SK-N-SH (cell line): ENCODE measurements around the gene FATE1. TPM values are rescaled to one million over a fixed set of nuclear protein-coding genes. Genes with fewer than 3 reads are reported as not detected.

ENCODE experiments used
- CTCF ChIA-PET: fragments of 300-600, 350-600 bp; formaldehyde crosslinking; extraction: SDS; loops from one replicate; lab custom pipeline; 2021; lab: Yijun Ruan, JAX
- POLR2A ChIA-PET: fragments of 350-600 bp; sonication (Branson Sonifier 250); formaldehyde crosslinking; extraction: SDS; loops from one replicate; lab custom pipeline; 2020; ENCODE audit warnings: antibody characterized with exemption, inconsistent platforms; lab: Yijun Ruan, JAX
- DNase-seq: peaks from one replicate; pipeline ENCODE4 v3.0.0; 2012
- H2AFZ ChIP-seq: fragments of 200-600 bp; sonication (generic); 2 replicates; pipeline ENCODE4 v1.8.1; 2016; ENCODE audit warnings: antibody characterized with exemption, mild to moderate bottlenecking, low read depth
- H3F3A ChIP-seq: fragments of 200-600 bp; sonication (generic); replicated peaks from 2 replicates; pipeline ENCODE3; 2016; ENCODE audit warnings: antibody characterized with exemption, mild to moderate bottlenecking; ENCODE audit not compliant: insufficient read depth
- H3K27ac ChIP-seq, 2 experiments: fragments of 200-500 bp in 1 of 2; fragments of 200-600 bp in 1 of 2; sonication (Bioruptor generic) in 1 of 2; sonication (generic), shearing (Covaris generic) in 1 of 2; 2 replicates each; pipeline versions ENCODE4 v1.5.1 to v1.6.1; 2014 to 2016; ENCODE audit warnings: low read depth in 2 of 2, inconsistent platforms in 1 of 2, low read length in 1 of 2, mild to moderate bottlenecking in 1 of 2, mixed read lengths in 1 of 2
- H3K27me3 ChIP-seq: fragments of 200-600 bp; sonication (generic), shearing (Covaris generic); 2 replicates; pipeline ENCODE4 v1.6.1; 2016; ENCODE audit warnings: mixed run types; ENCODE audit not compliant: insufficient read depth
- H3K36me3 ChIP-seq, 2 experiments: fragments of 200-500 bp in 1 of 2; fragments of 200-600 bp in 1 of 2; sonication (Bioruptor generic) in 1 of 2; sonication (generic) in 1 of 2; replicated peaks in 1 of 2; 2 replicates each; pipeline versions ENCODE3 to v1.5.1; 2014 to 2016; ENCODE audit warnings: low read length in 1 of 2, mild to moderate bottlenecking in 1 of 2; ENCODE audit not compliant: insufficient read depth in 2 of 2, control insufficient read depth in 1 of 2
- H3K4me1 ChIP-seq, 2 experiments: fragments of 200-500 bp in 1 of 2; fragments of 200-600 bp in 1 of 2; sonication (Bioruptor generic) in 1 of 2; sonication (generic), shearing (Covaris generic) in 1 of 2; 2 replicates each; pipeline versions ENCODE4 v1.5.1 to v1.6.1; 2014 to 2016; ENCODE audit warnings: low read depth in 1 of 2, low read length in 1 of 2, mixed run types in 1 of 2; ENCODE audit not compliant: insufficient read depth in 2 of 2, control insufficient read depth in 1 of 2
- H3K4me2 ChIP-seq: fragments of 200-600 bp; sonication (generic), shearing (Covaris generic); 2 replicates; pipeline ENCODE4 v1.6.1; 2017; ENCODE audit warnings: mixed run types
- H3K4me3 ChIP-seq, 2 experiments: fragments of 200-500 bp in 1 of 2; fragments of 200-600 bp in 1 of 2; sonication (Bioruptor generic) in 1 of 2; sonication (generic), shearing (Covaris generic) in 1 of 2; 2 replicates each; pipeline versions ENCODE4 v1.5.1 to v1.8.1; 2014 to 2016; ENCODE audit warnings: low read depth in 2 of 2, inconsistent platforms in 1 of 2, low read length in 1 of 2, mild to moderate bottlenecking in 1 of 2, mixed read lengths in 1 of 2, moderate library complexity in 1 of 2
- H3K79me2 ChIP-seq: fragments of 200-600 bp; sonication (generic); 2 replicates; pipeline ENCODE4 v1.8.1; 2017; ENCODE audit warnings: mild to moderate bottlenecking; ENCODE audit not compliant: insufficient read depth
- H3K9ac ChIP-seq: fragments of 200-600 bp; sonication (generic); 2 replicates; pipeline ENCODE4 v1.6.1; 2017; ENCODE audit warnings: mixed run types
- H3K9me2 ChIP-seq: fragments of 200-600 bp; sonication (generic); 2 replicates; pipeline ENCODE4 v1.6.1; 2017; ENCODE audit warnings: mixed run types
- H3K9me3 ChIP-seq: fragments of 200-600 bp; sonication (generic); 2 replicates; pipeline ENCODE4 v1.6.1; 2017; ENCODE audit warnings: mixed run types, mild to moderate bottlenecking, moderate library complexity
- H4K20me1 ChIP-seq: fragments of 200-600 bp; sonication (generic); 2 replicates; pipeline ENCODE4 v1.6.1; 2017; ENCODE audit warnings: mild to moderate bottlenecking, mixed run types; ENCODE audit not compliant: insufficient read depth
- CTCF ChIP-seq: fragments of 200-600 bp; sonication (generic); IDR thresholded peaks from 2 replicates; pipeline ENCODE4 v1.6.1; 2017; ENCODE audit warnings: antibody characterized with exemption, mild to moderate bottlenecking, moderate library complexity
- EP300 ChIP-seq, 2 experiments: IDR thresholded peaks; 2 replicates each; pipeline versions ENCODE4 v1.4.0 to v1.6.1; 2012; ENCODE audit warnings: borderline replicate concordance in 1 of 2, low read depth in 1 of 2, low read length in 1 of 2
- FOSL2 ChIP-seq: IDR thresholded peaks from 2 replicates; pipeline ENCODE4 v1.4.0; 2012; ENCODE audit warnings: low read depth, mild to moderate bottlenecking, moderate library complexity, borderline replicate concordance
- IRF3 ChIP-seq: fragments of 150-350 bp; IDR thresholded peaks from 2 replicates; pipeline ENCODE4 v1.6.1; 2016; ENCODE audit warnings: mild to moderate bottlenecking, low read depth, low read length
- JUND ChIP-seq: IDR thresholded peaks from 2 replicates; pipeline ENCODE4 v1.4.0; 2012
- REST ChIP-seq: IDR thresholded peaks from 2 replicates; pipeline ENCODE4 v1.6.1; 2012; ENCODE audit warnings: mild to moderate bottlenecking, low read depth, low read length, moderate library complexity
- RFX5 ChIP-seq: IDR thresholded peaks from 2 replicates; pipeline ENCODE4 v1.6.1; 2012; ENCODE audit warnings: mild to moderate bottlenecking, improper control_type of control experiment, low read length
- RXRA ChIP-seq: IDR thresholded peaks from 2 replicates; pipeline ENCODE4 v1.4.0; 2012; ENCODE audit warnings: low read depth, mild to moderate bottlenecking, borderline replicate concordance
- SMC3 ChIP-seq: IDR thresholded peaks from 2 replicates; pipeline ENCODE4 v1.6.1; 2012; ENCODE audit warnings: low read depth, low read length, improper control_type of control experiment
- TCF12 ChIP-seq: IDR thresholded peaks from 2 replicates; pipeline ENCODE4 v1.4.0; 2012
- USF1 ChIP-seq: IDR thresholded peaks from 2 replicates; pipeline ENCODE4 v1.4.0; 2012; ENCODE audit warnings: low read depth, borderline replicate concordance
- YY1 ChIP-seq: IDR thresholded peaks from 2 replicates; pipeline ENCODE4 v1.4.0; 2012; ENCODE audit warnings: low read depth, mild to moderate bottlenecking
- ZBTB33 ChIP-seq: IDR thresholded peaks from 2 replicates; pipeline ENCODE4 v1.4.0; 2012; ENCODE audit warnings: low read depth, borderline replicate concordance
- WGBS: methylation state at CpG from one replicate; pipeline ENCODE4 v1.1.6; 2017; ENCODE audit warnings: low lambda C conversion rate; 5-methylcytosine and 5-hydroxymethylcytosine counted together
- polyA plus RNA-seq, 3 experiments: library from polyadenylated mRNA; depleted of rRNA; stranded (reverse); fragments of >200 nt; gene quantifications; 2 replicates each; pipeline ENCODE4 v1.2.3, GENCODE V29; 2012

The FATE1 gene
- polyA plus RNA-seq, 1 of the 3 experiments (the other 2 are of a cell fraction): not detected

GRCh38 chrX:151702026-151702714 is 13.7 kb upstream of the FATE1 start:
- Histone ChIP-seq H3K9me3 (no peaks in the 10 kb centered on the region), H3K27ac (no peak overlapping the region), H3K79me2 (no peaks in the 10 kb centered on the region), H2AFZ (no peak overlapping the region), H3K27me3 (peaks cover 14% of the 10 kb centered on the region), H3K4me3 (no peak overlapping the region), H4K20me1 (no peaks in the 10 kb centered on the region), H3K9me2 (no peaks in the 10 kb centered on the region), H3K36me3 (no peaks in the 10 kb centered on the region), H3K9ac (no peak overlapping the region), H3K4me2 (no peak overlapping the region), H3F3A (no peaks in the 10 kb centered on the region), H3K4me1 (no peaks in the 10 kb centered on the region)
- ChIA-PET CTCF (no interaction called here), POLR2A (no interaction called here)
- DNase-seq: no peak
- TF ChIP-seq ZBTB33 (no peak), CTCF (no peak), RFX5 (no peak), IRF3 (no peak), YY1 (no peak), JUND (no peak), EP300 (IDR thresholded peaks at IDR 0.05; ENCODE audit: borderline replicate concordance in 1 of 2, low read depth in 1 of 2, low read length in 1 of 2) (no peak), USF1 (no peak), REST (no peak), TCF12 (no peak), FOSL2 (no peak), SMC3 (no peak), RXRA (no peak)
- WGBS: 5% methylated on average over 6 of the region's 9 CpGs
